ENCODE measurements around the gene ALX4. TPM values are rescaled to one million over a fixed set of nuclear protein-coding genes. Genes with fewer than 3 reads are reported as not detected.

The ALX4 gene
- total and polyA plus RNA-seq, 9 of the 15 experiments (the other 6 are each of a cell fraction or from before 2014, with no cell fraction given): 0.07 to 1.2 (median 0.33) TPM

DNA sequence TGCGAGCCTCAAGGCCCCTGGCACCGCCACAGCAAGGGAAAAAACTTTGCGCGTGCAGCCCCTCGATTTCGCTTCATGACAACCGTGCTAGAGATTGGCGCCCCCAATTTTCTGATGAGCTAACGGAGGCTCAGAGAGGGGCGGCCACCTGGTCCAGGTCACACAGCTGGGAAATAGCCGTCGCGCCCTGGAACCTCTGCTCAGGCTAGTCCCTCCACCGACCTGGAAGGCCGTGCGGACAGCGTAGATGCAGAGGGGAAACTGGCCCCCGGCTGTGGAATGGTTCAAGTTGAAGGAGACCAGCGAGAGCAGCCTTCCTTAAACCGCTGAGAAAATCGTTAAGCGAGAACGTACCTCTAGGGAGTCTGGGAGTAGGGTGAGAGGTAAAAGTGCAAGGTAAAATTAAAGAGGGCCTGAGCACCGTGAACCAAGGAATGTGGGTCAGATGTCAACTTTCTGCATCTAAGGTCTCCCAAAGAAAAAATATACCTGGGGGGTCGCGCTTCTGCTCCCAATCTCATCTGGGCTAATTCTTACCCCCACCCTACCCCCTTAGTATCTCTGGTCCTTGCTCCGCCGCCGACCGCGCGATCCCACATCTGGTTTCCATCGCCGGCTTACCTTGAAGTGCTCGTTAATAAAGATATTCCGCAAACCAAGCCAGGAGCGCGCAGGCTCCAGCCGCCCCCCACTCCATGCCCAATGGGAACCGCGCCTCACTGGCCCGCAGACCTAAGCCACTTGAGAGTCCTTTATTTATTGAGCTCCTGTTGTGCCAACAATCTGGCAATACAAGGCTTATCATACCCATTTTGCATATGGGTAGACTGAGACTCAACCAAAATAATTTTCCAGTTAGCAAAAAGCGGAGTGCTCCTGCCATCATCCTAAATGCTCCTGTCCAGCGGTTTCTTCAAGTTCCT, 1.7 kb upstream of the ALX4 start (continued):
- TF ChIP-seq, protein P1, sequence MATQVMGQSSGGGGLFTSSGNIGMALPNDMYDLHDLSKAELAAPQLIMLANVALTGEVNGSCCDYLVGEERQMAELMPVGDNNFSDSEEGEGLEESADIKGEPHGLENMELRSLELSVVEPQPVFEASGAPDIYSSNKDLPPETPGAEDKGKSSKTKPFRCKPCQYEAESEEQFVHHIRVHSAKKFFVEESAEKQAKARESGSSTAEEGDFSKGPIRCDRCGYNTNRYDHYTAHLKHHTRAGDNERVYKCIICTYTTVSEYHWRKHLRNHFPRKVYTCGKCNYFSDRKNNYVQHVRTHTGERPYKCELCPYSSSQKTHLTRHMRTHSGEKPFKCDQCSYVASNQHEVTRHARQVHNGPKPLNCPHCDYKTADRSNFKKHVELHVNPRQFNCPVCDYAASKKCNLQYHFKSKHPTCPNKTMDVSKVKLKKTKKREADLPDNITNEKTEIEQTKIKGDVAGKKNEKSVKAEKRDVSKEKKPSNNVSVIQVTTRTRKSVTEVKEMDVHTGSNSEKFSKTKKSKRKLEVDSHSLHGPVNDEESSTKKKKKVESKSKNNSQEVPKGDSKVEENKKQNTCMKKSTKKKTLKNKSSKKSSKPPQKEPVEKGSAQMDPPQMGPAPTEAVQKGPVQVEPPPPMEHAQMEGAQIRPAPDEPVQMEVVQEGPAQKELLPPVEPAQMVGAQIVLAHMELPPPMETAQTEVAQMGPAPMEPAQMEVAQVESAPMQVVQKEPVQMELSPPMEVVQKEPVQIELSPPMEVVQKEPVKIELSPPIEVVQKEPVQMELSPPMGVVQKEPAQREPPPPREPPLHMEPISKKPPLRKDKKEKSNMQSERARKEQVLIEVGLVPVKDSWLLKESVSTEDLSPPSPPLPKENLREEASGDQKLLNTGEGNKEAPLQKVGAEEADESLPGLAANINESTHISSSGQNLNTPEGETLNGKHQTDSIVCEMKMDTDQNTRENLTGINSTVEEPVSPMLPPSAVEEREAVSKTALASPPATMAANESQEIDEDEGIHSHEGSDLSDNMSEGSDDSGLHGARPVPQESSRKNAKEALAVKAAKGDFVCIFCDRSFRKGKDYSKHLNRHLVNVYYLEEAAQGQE (IDR thresholded peaks at IDR 0.05; ENCODE audit: borderline replicate concordance): no peak
- TF ChIP-seq, protein P1 (CRISPR knock-in tag; IDR thresholded peaks at IDR 0.05; ENCODE audit: low read depth): no peak
- TF ChIP-seq, protein P2, sequence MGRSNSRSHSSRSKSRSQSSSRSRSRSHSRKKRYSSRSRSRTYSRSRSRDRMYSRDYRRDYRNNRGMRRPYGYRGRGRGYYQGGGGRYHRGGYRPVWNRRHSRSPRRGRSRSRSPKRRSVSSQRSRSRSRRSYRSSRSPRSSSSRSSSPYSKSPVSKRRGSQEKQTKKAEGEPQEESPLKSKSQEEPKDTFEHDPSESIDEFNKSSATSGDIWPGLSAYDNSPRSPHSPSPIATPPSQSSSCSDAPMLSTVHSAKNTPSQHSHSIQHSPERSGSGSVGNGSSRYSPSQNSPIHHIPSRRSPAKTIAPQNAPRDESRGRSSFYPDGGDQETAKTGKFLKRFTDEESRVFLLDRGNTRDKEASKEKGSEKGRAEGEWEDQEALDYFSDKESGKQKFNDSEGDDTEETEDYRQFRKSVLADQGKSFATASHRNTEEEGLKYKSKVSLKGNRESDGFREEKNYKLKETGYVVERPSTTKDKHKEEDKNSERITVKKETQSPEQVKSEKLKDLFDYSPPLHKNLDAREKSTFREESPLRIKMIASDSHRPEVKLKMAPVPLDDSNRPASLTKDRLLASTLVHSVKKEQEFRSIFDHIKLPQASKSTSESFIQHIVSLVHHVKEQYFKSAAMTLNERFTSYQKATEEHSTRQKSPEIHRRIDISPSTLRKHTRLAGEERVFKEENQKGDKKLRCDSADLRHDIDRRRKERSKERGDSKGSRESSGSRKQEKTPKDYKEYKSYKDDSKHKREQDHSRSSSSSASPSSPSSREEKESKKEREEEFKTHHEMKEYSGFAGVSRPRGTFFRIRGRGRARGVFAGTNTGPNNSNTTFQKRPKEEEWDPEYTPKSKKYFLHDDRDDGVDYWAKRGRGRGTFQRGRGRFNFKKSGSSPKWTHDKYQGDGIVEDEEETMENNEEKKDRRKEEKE (IDR thresholded peaks at IDR 0.05; ENCODE audit: borderline replicate concordance in 1 of 2, control insufficient read depth in 1 of 2, low read depth in 2 of 2, low read length in 1 of 2): no peak
- TF ChIP-seq, protein P3, sequence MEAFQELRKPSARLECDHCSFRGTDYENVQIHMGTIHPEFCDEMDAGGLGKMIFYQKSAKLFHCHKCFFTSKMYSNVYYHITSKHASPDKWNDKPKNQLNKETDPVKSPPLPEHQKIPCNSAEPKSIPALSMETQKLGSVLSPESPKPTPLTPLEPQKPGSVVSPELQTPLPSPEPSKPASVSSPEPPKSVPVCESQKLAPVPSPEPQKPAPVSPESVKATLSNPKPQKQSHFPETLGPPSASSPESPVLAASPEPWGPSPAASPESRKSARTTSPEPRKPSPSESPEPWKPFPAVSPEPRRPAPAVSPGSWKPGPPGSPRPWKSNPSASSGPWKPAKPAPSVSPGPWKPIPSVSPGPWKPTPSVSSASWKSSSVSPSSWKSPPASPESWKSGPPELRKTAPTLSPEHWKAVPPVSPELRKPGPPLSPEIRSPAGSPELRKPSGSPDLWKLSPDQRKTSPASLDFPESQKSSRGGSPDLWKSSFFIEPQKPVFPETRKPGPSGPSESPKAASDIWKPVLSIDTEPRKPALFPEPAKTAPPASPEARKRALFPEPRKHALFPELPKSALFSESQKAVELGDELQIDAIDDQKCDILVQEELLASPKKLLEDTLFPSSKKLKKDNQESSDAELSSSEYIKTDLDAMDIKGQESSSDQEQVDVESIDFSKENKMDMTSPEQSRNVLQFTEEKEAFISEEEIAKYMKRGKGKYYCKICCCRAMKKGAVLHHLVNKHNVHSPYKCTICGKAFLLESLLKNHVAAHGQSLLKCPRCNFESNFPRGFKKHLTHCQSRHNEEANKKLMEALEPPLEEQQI (IDR thresholded peaks at IDR 0.05): no peak
- TF ChIP-seq CEBPB (tag; IDR thresholded peaks at IDR 0.05) (no peak), ZNF165 (CRISPR knock-in tag; IDR thresholded peaks at IDR 0.05; ENCODE audit: borderline replicate concordance) (no peak), NBN (IDR thresholded peaks at IDR 0.05; ENCODE audit: low read depth) (no peak), KDM1A (IDR thresholded peaks at IDR 0.05) (peak; percentile 36; a peak in 2 of 4 replicates), SETDB1 (IDR thresholded peaks at IDR 0.05; ENCODE audit: low read length) (no peak), SOX6 (IDR thresholded peaks at IDR 0.05) (no peak), HCFC1 (IDR thresholded peaks at IDR 0.05; ENCODE audit: low read depth, low read length) (no peak), STAT5A (IDR thresholded peaks at IDR 0.05; ENCODE audit: borderline replicate concordance, low read length) (no peak), PCBP2 (IDR thresholded peaks at IDR 0.05; ENCODE audit: low read depth, low read length, poor library complexity, severe bottlenecking) (no peak), BHLHE40 (IDR thresholded peaks at IDR 0.05; ENCODE audit: low read length) (no peak)
